GM19043 (cell line): ENCODE measurements around the gene TM9SF4.
"Not testable (repeated sequence)": the region's sequence is repeated elsewhere in the genome, so short reads cannot be mapped to it uniquely, and the experiment has no call there.

Source experiments
- ATAC-seq: cut with Tn5 transposase; IDR thresholded peaks from one replicate; pipeline ENCODE4 v1.9.1; 2021; ENCODE audit warnings: low read depth; ENCODE audit not compliant: unreplicated experiment

The TM9SF4 gene

DNA sequence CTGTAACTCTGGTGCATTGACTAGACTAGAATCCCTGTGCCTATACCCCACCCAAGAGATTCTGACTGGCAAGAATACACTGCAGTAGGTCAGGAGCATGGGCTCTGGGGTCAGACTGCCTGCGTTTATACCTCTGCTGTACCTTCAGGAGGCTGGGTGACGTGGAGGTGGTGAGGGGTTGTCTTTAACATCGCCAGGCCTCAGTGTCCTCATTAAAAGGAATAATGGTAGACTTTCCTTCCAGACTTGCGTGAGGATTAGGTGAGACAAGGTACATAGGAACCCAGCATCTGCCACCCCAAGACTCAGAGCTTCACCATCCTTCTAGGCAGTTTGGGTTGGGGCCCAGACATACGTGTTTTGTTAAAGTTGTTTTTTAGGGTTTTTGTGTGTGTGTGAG lies 44.3 kb downstream of the TM9SF4 start:
- ATAC-seq = no peak

DNA sequence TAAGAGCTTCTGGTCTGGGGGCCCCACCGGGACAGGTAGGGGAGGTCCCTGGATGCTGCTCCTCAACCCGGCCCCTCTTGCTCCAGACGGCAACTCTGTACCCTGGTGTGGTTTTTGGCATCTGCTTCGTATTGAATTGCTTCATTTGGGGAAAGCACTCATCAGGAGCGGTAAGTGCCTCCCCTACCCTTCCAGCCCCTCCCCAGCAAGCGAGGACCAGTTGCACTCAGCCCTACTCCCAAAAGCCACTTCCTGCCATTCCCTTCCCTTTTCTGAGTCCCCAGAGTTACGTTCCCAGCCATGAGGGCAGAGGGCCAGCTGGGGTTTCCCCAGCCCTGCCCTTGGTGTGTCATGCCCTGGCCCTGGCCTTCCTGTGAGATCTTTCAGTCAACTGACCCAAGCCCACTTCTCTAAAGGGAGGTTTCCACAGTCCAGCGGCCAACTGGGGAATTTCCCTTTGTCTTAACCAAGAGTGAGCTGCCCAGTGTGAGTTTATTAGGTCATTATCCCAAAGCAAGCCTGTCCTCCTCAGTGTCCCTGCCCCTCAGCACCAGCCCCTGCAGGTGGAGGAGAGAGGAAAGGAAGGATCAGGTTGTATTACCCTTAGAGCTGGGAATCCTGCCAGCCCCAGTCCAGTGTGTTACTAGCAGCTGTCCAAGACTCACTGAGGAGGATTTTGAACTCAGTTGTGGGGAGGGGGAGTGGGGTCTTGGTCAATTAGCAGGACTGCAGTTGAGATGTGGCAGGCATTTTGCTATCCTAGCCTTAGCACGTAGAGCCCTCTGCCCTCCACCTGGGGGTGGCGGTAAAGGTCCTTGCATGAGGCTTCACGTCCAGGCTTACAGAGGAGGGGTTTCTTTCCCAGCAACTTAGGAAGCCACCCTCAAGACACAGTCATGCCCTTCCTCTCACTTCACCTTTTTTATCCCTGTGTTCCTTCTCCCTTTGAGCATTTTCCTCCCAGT lies 45.8 kb downstream of the TM9SF4 start:
- no peak for ATAC-seq

- ATAC-seq = no peak
These were observed 48.1 kb downstream of the TM9SF4 start for GRCh38 chr20:32157611-32158010.

- ATAC-seq = no peak
These were observed 48.8 kb downstream of the TM9SF4 start for GRCh38 chr20:32158351-32158750.

- no peak for ATAC-seq
These were observed 49.6 kb downstream of the TM9SF4 start for GRCh38 chr20:32158943-32159660.

GRCh38 chr20:32159766-32160221 lies 50.3 kb downstream of the TM9SF4 start:
- ATAC-seq = no peak

DNA sequence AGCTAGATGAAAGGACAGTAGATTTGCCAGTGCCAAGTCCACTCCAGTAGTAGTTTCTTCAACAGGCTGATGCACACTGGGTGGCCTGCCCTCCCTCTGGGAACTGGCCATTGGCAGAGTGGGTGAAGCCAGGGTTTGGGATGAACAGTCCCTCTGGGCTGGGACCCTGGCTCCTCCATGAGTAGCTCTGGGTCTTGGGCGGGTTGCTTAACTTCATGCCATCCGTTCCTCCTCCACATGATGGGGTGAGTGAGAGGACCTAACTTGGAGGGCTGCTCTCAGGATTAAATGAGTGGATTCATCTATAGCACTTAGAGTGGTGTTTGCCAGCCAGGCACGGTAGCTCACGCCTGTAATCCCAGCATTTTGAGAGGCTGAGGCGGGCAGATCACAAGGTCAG lies 50.8 kb downstream of the TM9SF4 start:
- no peak for ATAC-seq

- ATAC-seq = no peak
These were observed 52.8 kb downstream of the TM9SF4 start for GRCh38 chr20:32162351-32162750.

- no peak for ATAC-seq
These were observed 54.4 kb downstream of the TM9SF4 start for GRCh38 chr20:32163951-32164350.

GRCh38 chr20:32164984-32165735 lies 55.6 kb downstream of the TM9SF4 start:
- ATAC-seq = no peak

DNA sequence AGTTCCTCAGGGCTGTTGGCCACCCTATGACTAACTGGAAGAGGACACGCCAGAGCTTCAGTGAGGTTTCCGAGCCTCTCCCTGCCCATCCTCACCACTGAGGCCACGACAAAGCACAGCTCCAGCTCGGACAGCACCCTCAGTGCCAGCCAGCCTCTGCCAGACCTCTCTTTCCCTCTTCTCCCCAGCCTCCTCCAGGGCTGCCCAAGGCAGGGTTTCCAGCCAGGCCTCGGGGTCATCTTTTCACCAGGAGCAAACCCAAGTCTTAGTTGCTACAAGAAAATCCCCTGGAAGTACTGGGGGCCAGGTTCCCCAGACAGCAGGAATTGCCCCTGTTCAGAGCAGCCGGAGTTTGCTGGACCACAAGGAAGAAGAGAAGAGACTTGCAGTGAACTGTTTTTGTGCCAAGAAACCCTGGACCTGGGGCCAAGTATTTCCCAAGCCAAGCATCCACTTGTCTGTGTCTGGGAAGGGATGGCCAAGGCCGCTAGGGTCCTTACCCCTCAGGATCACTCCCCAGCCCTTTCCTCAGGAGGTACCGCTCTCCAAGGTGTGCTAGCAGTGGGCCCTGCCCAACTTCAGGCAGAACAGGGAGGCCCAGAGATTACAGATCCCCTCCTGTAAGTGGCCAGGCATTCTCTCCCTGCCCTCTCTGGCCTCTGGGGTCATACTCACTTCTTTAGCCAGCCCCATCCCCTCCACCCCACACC lies 56.5 kb downstream of the TM9SF4 start:
- no peak for ATAC-seq

DNA sequence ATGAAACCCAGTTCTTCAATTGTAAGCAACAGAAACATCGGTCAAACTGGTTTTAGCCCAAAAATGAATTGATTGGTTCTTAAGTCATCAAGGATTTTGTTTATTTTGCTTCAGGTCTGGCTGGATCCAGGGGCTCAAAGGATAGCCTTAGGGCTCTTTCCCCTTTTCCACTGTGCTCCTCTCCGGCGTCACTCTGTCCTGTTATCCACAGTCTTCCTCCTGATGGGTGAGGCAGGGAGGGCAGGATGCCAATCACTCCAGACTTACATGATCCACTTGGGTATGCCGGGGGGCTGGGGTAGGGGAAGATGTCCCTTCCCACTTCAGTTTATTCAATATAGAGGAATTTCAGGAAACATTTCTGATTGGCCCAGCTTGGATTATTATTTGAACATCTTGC lies 58.0 kb downstream of the TM9SF4 start:
- no peak for ATAC-seq

GRCh38 chr20:32168184-32168910 lies 58.8 kb downstream of the TM9SF4 start:
- no peak for ATAC-seq

GRCh38 chr20:32177696-32178095 lies 68.2 kb downstream of the TM9SF4 start:
- ATAC-seq = not testable (repeated sequence)

DNA sequence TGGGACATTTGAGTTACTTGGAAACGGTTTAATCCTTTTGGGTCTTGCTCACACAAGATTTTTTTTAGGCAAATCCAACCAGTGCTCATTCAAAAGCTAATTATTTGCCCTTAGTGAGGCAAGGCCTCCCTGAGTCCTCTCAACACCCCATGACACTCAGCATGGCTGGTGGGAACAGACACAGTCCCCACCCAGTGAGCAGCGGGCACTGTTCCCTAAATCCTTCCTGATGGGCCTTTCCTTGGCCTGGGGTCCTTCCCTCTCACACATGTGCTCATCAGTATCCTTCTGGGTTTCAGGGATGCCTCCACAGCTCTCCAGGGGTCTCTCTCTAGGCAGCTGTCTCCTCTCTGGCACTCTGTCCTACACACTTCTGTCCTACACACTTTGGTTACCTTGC lies 70.0 kb downstream of the TM9SF4 start:
- no peak for ATAC-seq

DNA sequence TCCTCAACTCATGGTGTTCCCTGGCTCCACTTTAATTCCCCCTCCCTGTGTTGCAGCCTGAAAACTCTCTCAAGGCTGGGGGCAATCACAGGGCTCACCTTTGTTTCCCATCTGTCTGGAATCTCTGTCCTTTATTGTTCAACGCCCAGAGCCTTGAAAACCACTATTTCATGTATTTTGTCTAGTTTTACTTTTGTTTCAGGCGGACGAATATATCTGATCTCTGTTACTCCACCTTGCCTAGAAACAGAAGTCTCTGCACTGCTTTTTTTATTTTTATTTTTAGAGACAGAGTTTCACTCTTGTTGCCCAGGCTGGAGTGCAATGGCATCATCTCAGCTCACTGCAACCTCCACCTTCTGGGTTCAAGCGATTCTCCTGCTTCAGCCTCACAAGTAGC lies 70.4 kb downstream of the TM9SF4 start:
- ATAC-seq = no peak

- ATAC-seq = no peak
These were observed 72.1 kb downstream of the TM9SF4 start for GRCh38 chr20:32181606-32182005.

DNA sequence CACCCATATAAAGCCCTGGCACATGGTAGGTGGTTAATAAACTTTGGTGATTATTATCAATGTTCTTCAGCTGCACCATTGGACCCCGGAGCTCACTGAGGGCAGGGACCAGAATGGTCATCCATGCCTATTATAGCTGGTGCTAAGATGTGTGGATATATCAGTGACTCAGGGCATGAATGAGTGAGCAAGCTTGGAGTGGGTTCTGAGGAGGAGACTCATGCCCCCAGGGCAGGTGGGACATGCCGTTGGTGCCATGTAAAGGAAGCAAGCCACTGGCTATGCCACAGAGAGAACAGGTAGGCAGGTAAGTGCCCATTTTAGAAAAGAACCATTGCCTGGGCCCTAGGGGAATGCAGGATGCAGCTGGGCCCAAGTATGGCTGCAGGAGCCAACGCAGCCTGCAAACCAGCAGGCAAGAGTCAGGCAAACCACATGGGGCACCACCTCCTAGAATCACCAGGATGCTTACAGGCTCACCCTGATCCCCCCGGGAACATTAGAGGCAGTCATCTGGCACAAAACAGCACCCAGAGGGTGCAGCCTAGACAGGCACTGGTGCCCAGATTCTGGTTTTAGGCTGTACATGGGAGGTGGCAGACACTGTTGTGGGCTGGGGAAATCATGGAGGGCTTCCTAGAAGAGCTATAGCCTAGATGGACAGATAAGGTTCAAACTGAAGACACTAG lies 74.6 kb downstream of the TM9SF4 start:
- no peak for ATAC-seq

DNA sequence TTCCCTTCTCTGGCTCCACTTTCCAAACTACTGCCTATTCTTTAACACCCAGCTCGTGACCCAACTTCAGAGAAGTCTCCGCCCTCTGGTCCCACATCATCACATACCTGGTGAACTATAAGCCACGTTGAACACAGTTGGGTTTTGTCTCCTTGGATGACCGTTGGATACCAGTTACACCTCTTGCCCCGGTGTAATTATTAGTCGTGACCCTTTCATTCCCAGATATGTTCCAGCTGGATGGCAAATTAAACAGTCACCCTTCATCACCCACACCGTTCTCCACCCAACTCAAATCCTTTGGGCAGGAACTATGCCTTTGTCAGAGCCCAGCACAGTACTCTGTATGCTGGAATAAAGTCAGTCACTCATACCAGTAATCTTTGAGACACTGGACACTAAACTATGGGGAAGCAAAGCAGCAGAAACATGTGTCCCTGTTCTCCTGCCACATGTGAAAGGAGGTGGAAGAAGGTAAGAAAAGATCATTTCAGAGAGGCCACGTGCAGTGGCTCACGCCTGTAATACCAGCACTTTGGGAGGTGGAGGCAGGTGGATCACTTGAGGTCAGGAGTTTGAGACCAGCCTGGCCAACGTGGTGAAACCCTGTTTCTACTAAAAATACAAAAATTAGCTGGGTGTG lies 75.6 kb downstream of the TM9SF4 start:
- no peak for ATAC-seq
